ENCODE results near the gene HRH4.

DNA sequence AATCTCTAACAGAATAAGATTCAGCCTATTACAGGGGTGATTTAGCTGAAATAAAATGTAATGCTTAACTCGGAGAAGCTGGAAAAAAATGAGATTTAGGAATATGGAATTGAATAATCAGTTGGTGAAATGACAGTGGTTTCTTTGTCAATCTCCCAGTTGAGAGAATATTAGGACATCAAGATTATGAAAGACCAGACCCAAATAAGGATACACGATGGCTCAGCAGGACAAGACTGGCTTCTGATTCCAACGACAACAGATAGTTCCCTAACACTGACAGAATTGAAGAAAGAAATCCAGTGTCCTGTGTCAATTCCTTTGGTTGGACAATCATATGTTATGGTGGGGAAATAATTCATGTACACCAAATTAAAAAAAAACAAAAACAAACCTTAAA, 55.8 kb downstream of the HRH4 start:
- no peak for TF ChIP-seq EZH2phosphoT487 (IDR thresholded peaks at IDR 0.05; ENCODE audit: borderline replicate concordance, low read depth)
- TF ChIP-seq, protein P1, sequence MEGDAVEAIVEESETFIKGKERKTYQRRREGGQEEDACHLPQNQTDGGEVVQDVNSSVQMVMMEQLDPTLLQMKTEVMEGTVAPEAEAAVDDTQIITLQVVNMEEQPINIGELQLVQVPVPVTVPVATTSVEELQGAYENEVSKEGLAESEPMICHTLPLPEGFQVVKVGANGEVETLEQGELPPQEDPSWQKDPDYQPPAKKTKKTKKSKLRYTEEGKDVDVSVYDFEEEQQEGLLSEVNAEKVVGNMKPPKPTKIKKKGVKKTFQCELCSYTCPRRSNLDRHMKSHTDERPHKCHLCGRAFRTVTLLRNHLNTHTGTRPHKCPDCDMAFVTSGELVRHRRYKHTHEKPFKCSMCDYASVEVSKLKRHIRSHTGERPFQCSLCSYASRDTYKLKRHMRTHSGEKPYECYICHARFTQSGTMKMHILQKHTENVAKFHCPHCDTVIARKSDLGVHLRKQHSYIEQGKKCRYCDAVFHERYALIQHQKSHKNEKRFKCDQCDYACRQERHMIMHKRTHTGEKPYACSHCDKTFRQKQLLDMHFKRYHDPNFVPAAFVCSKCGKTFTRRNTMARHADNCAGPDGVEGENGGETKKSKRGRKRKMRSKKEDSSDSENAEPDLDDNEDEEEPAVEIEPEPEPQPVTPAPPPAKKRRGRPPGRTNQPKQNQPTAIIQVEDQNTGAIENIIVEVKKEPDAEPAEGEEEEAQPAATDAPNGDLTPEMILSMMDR (IDR thresholded peaks at IDR 0.05): no peak
